H1 (cell line): ENCODE results near the gene TSPAN9. TPM values are rescaled to one million over a fixed set of nuclear protein-coding genes. Genes with fewer than 3 reads are reported as not detected.

Source experiments
- BACH1 ChIP-seq: IDR thresholded peaks from 2 replicates; pipeline ENCODE4 v1.6.1; 2012; ENCODE audit warnings: low read length, improper control_type of control experiment
- KDM1A ChIP-seq: fragments of 200-600, 300-600 bp; sonication (generic); IDR thresholded peaks from 2 replicates; pipeline ENCODE4 v1.7.1; 2016; ENCODE audit warnings: mild to moderate bottlenecking, low read length, borderline replicate concordance
- PHF8 ChIP-seq: fragments of 200-600 bp; sonication (generic); conservative IDR thresholded peaks from 2 replicates; pipeline ENCODE4 v1.7.1; 2012; ENCODE audit warnings: low read depth, mild to moderate bottlenecking, inconsistent platforms, low read length, moderate library complexity
- RFX5 ChIP-seq: IDR thresholded peaks from 2 replicates; pipeline ENCODE4 v1.6.1; 2011; ENCODE audit warnings: low read depth, low read length, improper control_type of control experiment, borderline replicate concordance
- polyA plus RNA-seq, 7 experiments: library from polyadenylated mRNA; depleted of rRNA in 3 of 7; stranded (reverse) in 5 of 7; unstranded in 2 of 7; fragments of >200 nt in 5 of 7; fragments of 200-250 nt in 2 of 7; gene quantifications; 1 replicate in 5 of 7; 2 replicates in 1 of 7; 4 replicates in 1 of 7; pipeline versions ENCODE4 v1.2.1 to v1.2.3, GENCODE V29; 2011 to 2013; ENCODE audit warnings: missing spikeins in 2 of 7, mixed read lengths in 2 of 7
- total RNA-seq: library from RNA; stranded (reverse); fragmentation: NEBNext Ultra II Directional; extraction: Animal tissue kit (Norgen Biotek cat#: 25700); gene quantifications from 2 replicates; pipeline ENCODE4 v1.2.1, GENCODE V29; 2021
- TF ChIP-seq, protein P1 (sequence below): IDR thresholded peaks from 2 replicates; pipeline ENCODE4 v1.6.1; 2012; ENCODE audit warnings: inconsistent platforms

Gene TSPAN9
- total and polyA plus RNA-seq, 2 of the 8 experiments (the other 6 are each of a cell fraction or from before 2014, with no cell fraction given), result 11.5 to 29.1 TPM

DNA sequence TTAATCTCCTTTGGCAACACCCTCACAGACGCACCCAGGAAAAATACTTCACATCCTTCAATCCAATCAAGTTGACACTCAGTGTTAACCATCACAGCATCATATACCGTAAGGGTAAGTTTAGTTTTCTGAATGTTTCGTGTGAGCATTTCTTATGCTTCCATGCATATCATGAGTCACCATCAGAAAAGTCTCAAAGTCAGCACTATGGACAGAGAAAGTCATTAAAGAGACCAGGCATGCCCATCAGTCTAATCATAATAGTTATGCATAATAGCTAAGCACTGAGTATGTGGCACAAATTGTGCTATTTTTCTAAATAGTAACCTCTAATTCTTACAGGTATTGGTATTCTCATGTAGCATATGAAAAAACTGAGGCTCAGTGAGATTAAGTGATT is 255.0 kb downstream of the TSPAN9 start (continued):
- TF ChIP-seq KDM1A (no peak), RFX5 (no peak), BACH1 (no peak), PHF8 (no peak)
- TF ChIP-seq, protein P1, sequence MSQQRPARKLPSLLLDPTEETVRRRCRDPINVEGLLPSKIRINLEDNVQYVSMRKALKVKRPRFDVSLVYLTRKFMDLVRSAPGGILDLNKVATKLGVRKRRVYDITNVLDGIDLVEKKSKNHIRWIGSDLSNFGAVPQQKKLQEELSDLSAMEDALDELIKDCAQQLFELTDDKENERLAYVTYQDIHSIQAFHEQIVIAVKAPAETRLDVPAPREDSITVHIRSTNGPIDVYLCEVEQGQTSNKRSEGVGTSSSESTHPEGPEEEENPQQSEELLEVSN, result no peak
